Astrocyte (in vitro differentiated cells and primary cell): ENCODE measurements around the gene FAM167B. TPM values are rescaled to one million over a fixed set of nuclear protein-coding genes. Genes with fewer than 3 reads are reported as not detected.
A peak's percentile ranks its signal among the peaks of the same experiment; 100 is the strongest.

ENCODE experiments used
- DNase-seq: peaks from one replicate; pipeline ENCODE4 v3.0.0-alpha.2; 2010; ENCODE audit warnings: low read depth
- FAIRE-seq: peaks from 2 replicates; lab custom pipeline; 2011; peaks lifted over from hg19 to GRCh38; lab: Jason Lieb, UNC
- H2AFZ ChIP-seq: 2 replicates; pipeline ENCODE4 v1.6.0; 2012; ENCODE audit warnings: low read depth, low read length, inconsistent platforms
- H3K27ac ChIP-seq: 2 replicates; pipeline ENCODE4 v1.5.1; 2011; ENCODE audit warnings: low read depth, low read length, inconsistent platforms
- H3K27me3 ChIP-seq: 2 replicates; pipeline ENCODE4 v1.6.0; 2011; ENCODE audit warnings: low read length, inconsistent platforms; ENCODE audit not compliant: insufficient read depth
- H3K36me3 ChIP-seq: 2 replicates; pipeline ENCODE4 v1.5.1; 2011; ENCODE audit warnings: low read length, inconsistent platforms; ENCODE audit not compliant: insufficient read depth
- H3K4me1 ChIP-seq: 2 replicates; pipeline ENCODE4 v1.5.1; 2011; ENCODE audit warnings: low read length, inconsistent platforms; ENCODE audit not compliant: insufficient read depth
- H3K4me2 ChIP-seq: 2 replicates; pipeline ENCODE4 v1.6.0; 2012; ENCODE audit warnings: low read length, inconsistent platforms
- H3K4me3 ChIP-seq: 2 replicates; pipeline ENCODE4 v1.5.1; 2011; ENCODE audit warnings: low read depth, mild to moderate bottlenecking, low read length, inconsistent platforms; ENCODE audit not compliant: insufficient read depth
- H3K79me2 ChIP-seq: 2 replicates; pipeline ENCODE4 v1.6.0; 2012; ENCODE audit warnings: mild to moderate bottlenecking, low read length, inconsistent platforms; ENCODE audit not compliant: insufficient read depth
- H3K9ac ChIP-seq: 2 replicates; pipeline ENCODE4 v1.6.0; 2012; ENCODE audit warnings: mild to moderate bottlenecking, low read length, inconsistent platforms
- H3K9me3 ChIP-seq: 2 replicates; pipeline ENCODE4 v1.5.1; 2012; ENCODE audit warnings: low read depth, mild to moderate bottlenecking, low read length, inconsistent platforms; ENCODE audit not compliant: insufficient read depth
- H4K20me1 ChIP-seq: 2 replicates; pipeline ENCODE4 v1.6.0; 2012; ENCODE audit warnings: low read length, inconsistent platforms; ENCODE audit not compliant: insufficient read depth
- H3K27ac Mint-ChIP-seq: one replicate; pipeline ENCODE4 v1.8.0; 2021; ENCODE audit warnings: mild to moderate bottlenecking, mixed read lengths; ENCODE audit not compliant: unreplicated experiment
- H3K27me3 Mint-ChIP-seq: one replicate; pipeline ENCODE4 v1.8.0; 2021; ENCODE audit warnings: low read depth, mixed read lengths; ENCODE audit not compliant: unreplicated experiment
- H3K36me3 Mint-ChIP-seq: one replicate; pipeline ENCODE4 v1.8.0; 2021; ENCODE audit warnings: low read depth, mixed read lengths; ENCODE audit not compliant: unreplicated experiment
- H3K4me1 Mint-ChIP-seq: one replicate; pipeline ENCODE4 v1.8.0; 2021; ENCODE audit warnings: low read depth, mixed read lengths; ENCODE audit not compliant: unreplicated experiment
- H3K4me3 Mint-ChIP-seq: one replicate; pipeline ENCODE4 v1.8.0; 2021; ENCODE audit warnings: mild to moderate bottlenecking, moderate library complexity, mixed read lengths; ENCODE audit not compliant: unreplicated experiment
- H3K9me3 Mint-ChIP-seq: one replicate; pipeline ENCODE4 v1.8.0; 2021; ENCODE audit warnings: mild to moderate bottlenecking, mixed read lengths; ENCODE audit not compliant: unreplicated experiment
- CTCF ChIP-seq: IDR thresholded peaks from 2 replicates; pipeline ENCODE4 v1.5.1; 2011; ENCODE audit warnings: low read depth, mild to moderate bottlenecking, inconsistent platforms, low read length, moderate library complexity; ENCODE audit not compliant: insufficient read depth
- EZH2 ChIP-seq: IDR thresholded peaks from 2 replicates; pipeline ENCODE4 v1.6.1; 2012; ENCODE audit warnings: mild to moderate bottlenecking, low read length, inconsistent platforms; ENCODE audit not compliant: insufficient read depth
- total RNA-seq: library from RNA; stranded (reverse); gene quantifications from 2 replicates; pipeline ENCODE4 v1.2.1, GENCODE V29; 2021

FAM167B gene
- total RNA-seq, 1 donor from 2014 or later, result 0.64 TPM

- no peak overlapping the region for H3K4me2 ChIP-seq
- peak overlapping the region; percentile 24 for H3K27ac Mint-ChIP-seq
- H3K27ac ChIP-seq, result no peak overlapping the region
- peaks cover 28% of the 10 kb centered on the region for H3K4me1 ChIP-seq
- DNase-seq (no peak), FAIRE-seq (no peak)
- H3K4me3 Mint-ChIP-seq, result peak overlapping the region; percentile 67
- no peaks in the 10 kb centered on the region for H3K27me3 Mint-ChIP-seq
- TF ChIP-seq CTCF (no peak), EZH2 (no peak)
- no peak overlapping the region for H2AFZ ChIP-seq
- H3K9me3 Mint-ChIP-seq, result no peaks in the 10 kb centered on the region
- no peak overlapping the region for H3K4me3 ChIP-seq
- no peaks in the 10 kb centered on the region for H3K79me2 ChIP-seq
- no peaks in the 10 kb centered on the region for H3K36me3 ChIP-seq
- no peaks in the 10 kb centered on the region for H4K20me1 ChIP-seq
- H3K9me3 ChIP-seq, result no peaks in the 10 kb centered on the region
- H3K27me3 ChIP-seq, result no peaks in the 10 kb centered on the region
- no peak overlapping the region for H3K9ac ChIP-seq
- peaks cover 7% of the 10 kb centered on the region for H3K4me1 Mint-ChIP-seq
- peaks cover 2% of the 10 kb centered on the region for H3K36me3 Mint-ChIP-seq
Observed at GRCh38 chr1:32239337-32239736, 7.7 kb upstream of the FAM167B start.

GRCh38 chr1:32239790-32240139, 7.3 kb upstream of the FAM167B start:
- Histone ChIP-seq H3K4me3 (peak overlapping the region; percentile 56), H3K4me1 (peaks cover 28% of the 10 kb centered on the region), H3K27ac (no peak overlapping the region), H3K9me3 (no peaks in the 10 kb centered on the region), H3K9ac (peak overlapping the region; percentile 76), H2AFZ (peak overlapping the region; percentile 91), H4K20me1 (no peaks in the 10 kb centered on the region), H3K4me2 (peak overlapping the region; percentile 87), H3K36me3 (no peaks in the 10 kb centered on the region), H3K79me2 (no peaks in the 10 kb centered on the region), H3K27me3 (no peaks in the 10 kb centered on the region)
- H3K4me3 Mint-ChIP-seq, result peak overlapping the region; percentile 90
- no peak for FAIRE-seq
- H3K4me1 Mint-ChIP-seq, result peaks cover 7% of the 10 kb centered on the region
- peaks cover 2% of the 10 kb centered on the region for H3K36me3 Mint-ChIP-seq
- no peak for DNase-seq
- no peaks in the 10 kb centered on the region for H3K27me3 Mint-ChIP-seq
- H3K9me3 Mint-ChIP-seq, result no peaks in the 10 kb centered on the region
- TF ChIP-seq EZH2 (no peak), CTCF (no peak)
- H3K27ac Mint-ChIP-seq, result no peak overlapping the region

- no peaks in the 10 kb centered on the region for H3K79me2 ChIP-seq
- peak overlapping the region; percentile 76 for H3K9ac ChIP-seq
- no peaks in the 10 kb centered on the region for H3K9me3 ChIP-seq
- Mint-ChIP-seq H3K27ac (peak overlapping the region; percentile 12), H3K9me3 (no peaks in the 10 kb centered on the region), H3K4me3 (peak overlapping the region; percentile 90), H3K36me3 (peaks cover 2% of the 10 kb centered on the region), H3K27me3 (no peaks in the 10 kb centered on the region), H3K4me1 (peaks cover 7% of the 10 kb centered on the region)
- TF ChIP-seq EZH2 (peak; percentile 36), CTCF (no peak)
- H4K20me1 ChIP-seq, result no peaks in the 10 kb centered on the region
- no peaks in the 10 kb centered on the region for H3K27me3 ChIP-seq
- DNase-seq (peak; percentile 27), FAIRE-seq (no peak)
- peak overlapping the region; percentile 87 for H3K4me2 ChIP-seq
- H3K36me3 ChIP-seq, result no peaks in the 10 kb centered on the region
- peak overlapping the region; percentile 56 for H3K4me3 ChIP-seq
- peak overlapping the region; percentile 91 for H2AFZ ChIP-seq
- H3K27ac ChIP-seq, result peak overlapping the region; percentile 6
- H3K4me1 ChIP-seq, result peaks cover 27% of the 10 kb centered on the region
Observed at GRCh38 chr1:32240140-32240951, 6.7 kb upstream of the FAM167B start.
